ENCODE data around the gene C1orf216. TPM values are rescaled to one million over a fixed set of nuclear protein-coding genes. Genes with fewer than 3 reads are reported as not detected.

The C1orf216 gene
- polyA plus RNA-seq, 3 donors = 8.1 to 10.5 (median 8.8) TPM

Other genes starting within 250 kb of the C1orf216 start
- gene KIAA0319L, start 161.5 kb downstream of the C1orf216 start, polyA plus RNA-seq (ENCODE audit: insufficient read length in 3 of 3) = 10 to 100 TPM; 54.2 to 91.6 (median 86.6) TPM
- 10 to 100 TPM; 20.4 to 23.2 (median 20.8) TPM for gene NCDN, start 161.1 kb downstream of the C1orf216 start, polyA plus RNA-seq (ENCODE audit: insufficient read length in 3 of 3)
- gene TFAP2E, start 145.6 kb downstream of the C1orf216 start, polyA plus RNA-seq (ENCODE audit: insufficient read length in 3 of 3) = 1 to 10 TPM in 2 of 3 donors, under 1 TPM in 1; 0.85 to 1.7 (median 1.5) TPM
- 10 to 100 TPM; 70.1 to 80.6 (median 76.5) TPM for gene PSMB2, start 77.4 kb downstream of the C1orf216 start, polyA plus RNA-seq (ENCODE audit: insufficient read length in 3 of 3)
- gene CLSPN, start 51.1 kb upstream of the C1orf216 start, polyA plus RNA-seq (ENCODE audit: insufficient read length in 3 of 3) = 10 to 100 TPM; 13.2 to 15.3 (median 13.6) TPM
- gene AGO4, start 89.1 kb upstream of the C1orf216 start, polyA plus RNA-seq (ENCODE audit: insufficient read length in 3 of 3) = 10 to 100 TPM; 15.0 to 31.0 (median 28.3) TPM
- gene AGO1, start 164.3 kb upstream of the C1orf216 start, polyA plus RNA-seq (ENCODE audit: insufficient read length in 3 of 3) = 10 to 100 TPM; 17.6 to 21.6 (median 21.1) TPM
- 10 to 100 TPM; 11.6 to 17.5 (median 14.1) TPM for gene AGO3, start 212.2 kb upstream of the C1orf216 start, polyA plus RNA-seq (ENCODE audit: insufficient read length in 3 of 3)